WTC11 (cell line): ENCODE data around the gene TSC22D3.

Source experiments
- ATF2 ChIP-seq: sonication (generic); formaldehyde crosslinking; IDR thresholded peaks from 2 replicates; pipeline ENCODE4 v1.8.1; 2022; ENCODE audit warnings: low read depth, missing genetic modification reagents, borderline replicate concordance
- ATF3 ChIP-seq: sonication (generic); formaldehyde crosslinking; conservative IDR thresholded peaks from 2 replicates; pipeline ENCODE4 v1.8.1; 2022; ENCODE audit warnings: mild to moderate bottlenecking, missing genetic modification reagents
- CTCF ChIP-seq: fragments of 200-600 bp; IDR thresholded peaks from 2 replicates; pipeline ENCODE4 v1.8.0; 2022; ENCODE audit warnings: antibody characterized with exemption
- HMGA2 ChIP-seq: fragments of 250-450 bp; sonication (Bioruptor Pico); IDR thresholded peaks from 2 replicates; pipeline ENCODE4 v1.4.0; 2021; ENCODE audit warnings: mild to moderate bottlenecking, moderate library complexity
- JAZF1 ChIP-seq: fragments of 250-450 bp; sonication (Bioruptor Pico); IDR thresholded peaks from 2 replicates; pipeline ENCODE4 v1.9.0; 2021; ENCODE audit warnings: moderate library complexity, mild to moderate bottlenecking, inconsistent platforms
- JUN ChIP-seq: sonication (generic); formaldehyde crosslinking; IDR thresholded peaks from 2 replicates; pipeline ENCODE4 v1.8.0; 2023; ENCODE audit warnings: mild to moderate bottlenecking, missing genetic modification reagents
- MXD4 ChIP-seq: fragments of 250-450 bp; sonication (Bioruptor Pico); IDR thresholded peaks from 2 replicates; pipeline ENCODE4 v1.8.0; 2021; ENCODE audit warnings: mild to moderate bottlenecking, moderate library complexity, borderline replicate concordance
- NR3C1 ChIP-seq: sonication (generic); formaldehyde crosslinking; conservative IDR thresholded peaks from 2 replicates; pipeline ENCODE4 v1.8.1; 2023; ENCODE audit warnings: low read depth, mild to moderate bottlenecking, missing genetic modification reagents
- USF1 ChIP-seq: sonication (generic); formaldehyde crosslinking; IDR thresholded peaks from 2 replicates; pipeline ENCODE4 v1.8.0; 2022; ENCODE audit warnings: mild to moderate bottlenecking, missing genetic modification reagents
- ZBTB21 ChIP-seq: sonication (generic); formaldehyde crosslinking; IDR thresholded peaks from 2 replicates; pipeline ENCODE4 v1.8.1; 2023; ENCODE audit warnings: mild to moderate bottlenecking, missing genetic modification reagents, borderline replicate concordance

GRCh38 chrX:107704587-107704986 lies 71.0 kb downstream of the TSC22D3 start:
- TF ChIP-seq USF1 (CRISPR knock-in tag) (no peak), HMGA2 (no peak), CTCF (no peak), ZBTB21 (no peak), MXD4 (no peak), JUN (no peak), NR3C1 (no peak), ATF3 (CRISPR knock-in tag) (no peak), JAZF1 (CRISPR knock-in tag) (no peak), ATF2 (no peak)
